Measurements from ENCODE around the gene RANBP3.
"Not testable (repeated sequence)": the region's sequence is repeated elsewhere in the genome, so short reads cannot be mapped to it uniquely, and the experiment has no call there.

The RANBP3 gene

GRCh38 chr19:5880196-5880595, 97.7 kb downstream of the RANBP3 start (continued):
- no peak for TF ChIP-seq PATZ1 (CRISPR knock-in tag; IDR thresholded peaks at IDR 0.05; ENCODE audit: borderline replicate concordance)

- ATAC-seq: no peak
- no peak for TF ChIP-seq ZFP30 (CRISPR knock-in tag; IDR thresholded peaks at IDR 0.05)
- no peak for TF ChIP-seq GLIS3 (CRISPR knock-in tag; IDR thresholded peaks at IDR 0.05)
- TF ChIP-seq ZC3H10 (CRISPR knock-in tag; IDR thresholded peaks at IDR 0.05): no peak
- TF ChIP-seq ISL1 (CRISPR knock-in tag; IDR thresholded peaks at IDR 0.05): no peak
- TF ChIP-seq PATZ1 (CRISPR knock-in tag; IDR thresholded peaks at IDR 0.05; ENCODE audit: borderline replicate concordance): no peak
- TF ChIP-seq ZNF8 (CRISPR knock-in tag; IDR thresholded peaks at IDR 0.05): no peak
- TF ChIP-seq TCF4 (CRISPR knock-in tag; IDR thresholded peaks at IDR 0.05; ENCODE audit: borderline replicate concordance): no peak
- TF ChIP-seq ZNF565 (CRISPR knock-in tag; conservative IDR thresholded peaks at IDR 0.05; ENCODE audit: low read depth): no peak
- TF ChIP-seq OSR1 (CRISPR knock-in tag; IDR thresholded peaks at IDR 0.05): no peak
- TF ChIP-seq ZFP3 (CRISPR knock-in tag; IDR thresholded peaks at IDR 0.05): no peak
- no peak for TF ChIP-seq CREB5 (CRISPR knock-in tag; IDR thresholded peaks at IDR 0.05; ENCODE audit: low read depth)
- no peak for TF ChIP-seq BACH2 (CRISPR knock-in tag; IDR thresholded peaks at IDR 0.05; ENCODE audit: borderline replicate concordance)
- no peak for TF ChIP-seq SNAI2 (CRISPR knock-in tag; IDR thresholded peaks at IDR 0.05)
- TF ChIP-seq ZNF70 (CRISPR knock-in tag; IDR thresholded peaks at IDR 0.05): no peak
- no peak for TF ChIP-seq ESRRG (CRISPR knock-in tag; IDR thresholded peaks at IDR 0.05)
- TF ChIP-seq ARNTL (CRISPR knock-in tag; IDR thresholded peaks at IDR 0.05; ENCODE audit: borderline replicate concordance, low read depth): no peak
- no peak for TF ChIP-seq PPARA (CRISPR knock-in tag; IDR thresholded peaks at IDR 0.05; ENCODE audit: borderline replicate concordance)
These were observed 100.1 kb downstream of the RANBP3 start for GRCh38 chr19:5877882-5878281.

- no peak for TF ChIP-seq BACH2 (CRISPR knock-in tag; IDR thresholded peaks at IDR 0.05; ENCODE audit: borderline replicate concordance)
- TF ChIP-seq ZNF70 (CRISPR knock-in tag; IDR thresholded peaks at IDR 0.05): no peak
- no peak for TF ChIP-seq CREB5 (CRISPR knock-in tag; IDR thresholded peaks at IDR 0.05; ENCODE audit: low read depth)
- TF ChIP-seq ARNTL (CRISPR knock-in tag; IDR thresholded peaks at IDR 0.05; ENCODE audit: borderline replicate concordance, low read depth): no peak
- no peak for TF ChIP-seq TSHZ2 (CRISPR knock-in tag; IDR thresholded peaks at IDR 0.05)
- no peak for TF ChIP-seq GLIS3 (CRISPR knock-in tag; IDR thresholded peaks at IDR 0.05)
- no peak for TF ChIP-seq TCF4 (CRISPR knock-in tag; IDR thresholded peaks at IDR 0.05; ENCODE audit: borderline replicate concordance)
- TF ChIP-seq TOX (CRISPR knock-in tag; IDR thresholded peaks at IDR 0.05; ENCODE audit: borderline replicate concordance): no peak
- no peak for TF ChIP-seq POU6F1 (CRISPR knock-in tag; IDR thresholded peaks at IDR 0.05; ENCODE audit: borderline replicate concordance, low read depth)
- TF ChIP-seq ISL1 (CRISPR knock-in tag; IDR thresholded peaks at IDR 0.05): no peak
- TF ChIP-seq CSRNP3 (CRISPR knock-in tag; IDR thresholded peaks at IDR 0.05): no peak
- TF ChIP-seq RARB (CRISPR knock-in tag; IDR thresholded peaks at IDR 0.05): no peak
- no peak for TF ChIP-seq CSDC2 (CRISPR knock-in tag; IDR thresholded peaks at IDR 0.05)
- no peak for ATAC-seq
These were observed 100.5 kb downstream of the RANBP3 start for GRCh38 chr19:5877427-5877826.

- ATAC-seq: not testable (repeated sequence)
These were observed 103.4 kb downstream of the RANBP3 start for GRCh38 chr19:5874496-5874895.

Measured in SK-N-SH treated with all-trans-retinoic acid at 6 μM for 48 hours (cell line).